CD4-positive, alpha-beta T cell treated with Interleukin-21 for 1 hour (primary cell): ENCODE data around the gene GTF3C2.

Source experiments
- DNase-seq: peaks from one replicate; pipeline ENCODE4 v3.0.0-alpha.2; 2020

The GTF3C2 gene

GRCh38 chr2:27291865-27292264 lies 64.7 kb downstream of the GTF3C2 start:
- DNase-seq: no peak

GRCh38 chr2:27290549-27290948 lies 66.0 kb downstream of the GTF3C2 start:
- no peak for DNase-seq

GRCh38 chr2:27288610-27289009 lies 68.0 kb downstream of the GTF3C2 start:
- no peak for DNase-seq

- no peak for DNase-seq
Measured at GRCh38 chr2:27285481-27285880, 71.1 kb downstream of the GTF3C2 start.

- DNase-seq: no peak
Measured at GRCh38 chr2:27284996-27285395, 71.6 kb downstream of the GTF3C2 start.

- DNase-seq: no peak
Measured at GRCh38 chr2:27282892-27283291, 73.7 kb downstream of the GTF3C2 start.

GRCh38 chr2:27281855-27282559 lies 74.6 kb downstream of the GTF3C2 start, which contains the start of gene TRIM54:
TRIM54 (plus strand) TSS chr2:27282429; CDS start chr2:27282732, 303 bp downstream.
- DNase-seq: no peak

GRCh38 chr2:27281442-27281841 lies 75.1 kb downstream of the GTF3C2 start:
- no peak for DNase-seq

GRCh38 chr2:27280826-27281225 lies 75.7 kb downstream of the GTF3C2 start:
- no peak for DNase-seq

GRCh38 chr2:27278010-27278409 lies 78.6 kb downstream of the GTF3C2 start:
- DNase-seq: no peak
